GM18498 (cell line): ENCODE results near the gene NUP98.
A peak's percentile ranks its signal among the peaks of the same experiment; 100 is the strongest.
"Not testable (repeated sequence)": the region's sequence is repeated elsewhere in the genome, so short reads cannot be mapped to it uniquely, and the experiment has no call there.

Source experiments
- ATAC-seq: cut with Tn5 transposase; IDR thresholded peaks from one replicate; pipeline ENCODE4 v1.9.1; 2021; ENCODE audit warnings: mild to moderate bottlenecking, moderate library complexity; ENCODE audit not compliant: unreplicated experiment

Gene NUP98

GRCh38 chr11:3827434-3828186 is 30.3 kb upstream of the NUP98 start:
- no peak for ATAC-seq

GRCh38 chr11:3826721-3827120 is 29.4 kb upstream of the NUP98 start:
- ATAC-seq, result no peak

- ATAC-seq, result no peak
These were observed 28.3 kb upstream of the NUP98 start for GRCh38 chr11:3825473-3826154.

GRCh38 chr11:3824714-3825472 is 27.5 kb upstream of the NUP98 start:
- ATAC-seq, result peak; percentile 80

- no peak for ATAC-seq
These were observed 26.6 kb upstream of the NUP98 start for GRCh38 chr11:3823762-3824506.

- no peak for ATAC-seq
These were observed 25.9 kb upstream of the NUP98 start for GRCh38 chr11:3823303-3823702.

GRCh38 chr11:3822312-3822711 is 25.0 kb upstream of the NUP98 start:
- ATAC-seq, result no peak

- no peak for ATAC-seq
These were observed 23.6 kb upstream of the NUP98 start for GRCh38 chr11:3820971-3821370.

GRCh38 chr11:3817181-3817800 is 19.9 kb upstream of the NUP98 start:
- ATAC-seq, result no peak

GRCh38 chr11:3816673-3817072 is 19.3 kb upstream of the NUP98 start:
- no peak for ATAC-seq

GRCh38 chr11:3815845-3816244 is 18.5 kb upstream of the NUP98 start:
- no peak for ATAC-seq

GRCh38 chr11:3814832-3815231 is 17.5 kb upstream of the NUP98 start:
- ATAC-seq, result not testable (repeated sequence)

- no peak for ATAC-seq
These were observed 13.6 kb upstream of the NUP98 start for GRCh38 chr11:3810951-3811350.

- no peak for ATAC-seq
These were observed 13.1 kb upstream of the NUP98 start for GRCh38 chr11:3810446-3810845.

- ATAC-seq, result no peak
These were observed 12.2 kb upstream of the NUP98 start for GRCh38 chr11:3809624-3809928.

- ATAC-seq, result peak; percentile 74
These were observed 11.7 kb upstream of the NUP98 start for GRCh38 chr11:3808861-3809623.

GRCh38 chr11:3807909-3808860 is 10.8 kb upstream of the NUP98 start, which contains the start of gene PGAP2:
Gene PGAP2, plus strand, starts transcription at chr11:3808560. Its CDS starts 2,700 bp downstream, at chr11:3811260.
- peak; percentile 74 for ATAC-seq

- ATAC-seq, result no peak
These were observed 6.6 kb upstream of the NUP98 start for GRCh38 chr11:3803726-3804495.
